GM23338 (cell line): ENCODE measurements around the gene EN2.

ENCODE experiments used
- CREB1 ChIP-seq: fragments of 250-450 bp; sonication (Bioruptor Pico); IDR thresholded peaks from 2 replicates; pipeline ENCODE4 v1.5.0; 2020; ENCODE audit warnings: low read depth, mild to moderate bottlenecking, moderate library complexity
- CTCF ChIP-seq, 2 experiments: fragments of 200-600 bp in 1 of 2; sonication (generic) in 1 of 2; conservative IDR thresholded peaks; 2 replicates each; pipeline versions ENCODE4 v1.5.1 to v1.6.1; 2016 to 2017; ENCODE audit warnings: antibody characterized with exemption in 2 of 2, low read depth in 2 of 2, mild to moderate bottlenecking in 2 of 2, moderate library complexity in 1 of 2
- EZH2 ChIP-seq: fragments of 200-600 bp; sonication (generic); IDR thresholded peaks from one replicate; pipeline ENCODE4 v1.8.0; 2017; ENCODE audit warnings: antibody characterized with exemption, mild to moderate bottlenecking, low read depth; ENCODE audit not compliant: unreplicated experiment
- EZH2phosphoT487 ChIP-seq: fragments of 200-600 bp; sonication (generic); IDR thresholded peaks from one replicate; pipeline ENCODE4 v1.8.1; 2018; ENCODE audit warnings: antibody characterized with exemption; ENCODE audit not compliant: unreplicated experiment
- JUNB ChIP-seq: IDR thresholded peaks from one replicate; pipeline ENCODE4 v1.6.1; 2016; ENCODE audit warnings: antibody characterized with exemption; ENCODE audit not compliant: unreplicated experiment
- POLR2AphosphoS5 ChIP-seq: IDR thresholded peaks from 2 replicates; pipeline ENCODE4 v1.6.1; 2016; ENCODE audit warnings: antibody characterized with exemption, low read depth
- REST ChIP-seq: IDR thresholded peaks from one replicate; pipeline ENCODE4 v1.6.1; 2018; ENCODE audit warnings: antibody characterized with exemption; ENCODE audit not compliant: unreplicated experiment
- STAT1 ChIP-seq: IDR thresholded peaks from one replicate; pipeline ENCODE4 v1.6.1; 2016; ENCODE audit warnings: antibody characterized with exemption; ENCODE audit not compliant: unreplicated experiment
- ZNF331 ChIP-seq: fragments of 250-450 bp; sonication (Bioruptor Pico); IDR thresholded peaks from 2 replicates; pipeline ENCODE4 v1.5.0; 2020; ENCODE audit warnings: low read depth, mild to moderate bottlenecking, moderate library complexity

GRCh38 chr7:155483868-155484325 is 26.0 kb downstream of the EN2 start:
- no peak for TF ChIP-seq POLR2AphosphoS5
- TF ChIP-seq ZNF331 (CRISPR knock-in tag): no peak
- TF ChIP-seq CTCF (conservative IDR thresholded peaks at IDR 0.05; ENCODE audit: low read depth in 2 of 2): no peak
- TF ChIP-seq EZH2phosphoT487: no peak
- no peak for TF ChIP-seq REST
- no peak for TF ChIP-seq EZH2
- no peak for TF ChIP-seq JUNB
- TF ChIP-seq CREB1 (CRISPR knock-in tag): no peak
- TF ChIP-seq STAT1: no peak
